WERI-Rb-1 (cell line): ENCODE measurements around the gene ATP10A.

ENCODE experiments used
- DNase-seq: peaks from one replicate; pipeline ENCODE4 v3.0.0-alpha.2; 2020
- H3K27ac ChIP-seq: fragments of 250-450 bp; sonication (Bioruptor Pico); 2 replicates; pipeline ENCODE4 v1.5.1; 2020; ENCODE audit warnings: mild to moderate bottlenecking, moderate library complexity
- H3K27me3 ChIP-seq: fragments of 250-450 bp; sonication (Bioruptor Pico); 2 replicates; pipeline ENCODE4 v1.5.1; 2021; ENCODE audit warnings: mild to moderate bottlenecking, low read depth, moderate library complexity; ENCODE audit not compliant: insufficient read depth, severe bottlenecking
- H3K36me3 ChIP-seq: fragments of 250-450 bp; sonication (Bioruptor Pico); 2 replicates; pipeline ENCODE4 v1.5.1; 2020; ENCODE audit warnings: mild to moderate bottlenecking, moderate library complexity
- H3K4me3 ChIP-seq: 2 replicates; pipeline ENCODE4 v1.5.1; 2011; ENCODE audit warnings: low read depth, mild to moderate bottlenecking, control low read depth, low read length
- H3K9me3 ChIP-seq: fragments of 250-450 bp; sonication (Bioruptor Pico); 2 replicates; pipeline ENCODE4 v1.5.1; 2021; ENCODE audit warnings: mild to moderate bottlenecking, moderate library complexity; ENCODE audit not compliant: severe bottlenecking
- CTCF ChIP-seq: IDR thresholded peaks from 2 replicates; pipeline ENCODE4 v1.5.1; 2011; ENCODE audit warnings: low read depth, mild to moderate bottlenecking, control low read depth, inconsistent platforms, low read length

ATP10A gene

DNA sequence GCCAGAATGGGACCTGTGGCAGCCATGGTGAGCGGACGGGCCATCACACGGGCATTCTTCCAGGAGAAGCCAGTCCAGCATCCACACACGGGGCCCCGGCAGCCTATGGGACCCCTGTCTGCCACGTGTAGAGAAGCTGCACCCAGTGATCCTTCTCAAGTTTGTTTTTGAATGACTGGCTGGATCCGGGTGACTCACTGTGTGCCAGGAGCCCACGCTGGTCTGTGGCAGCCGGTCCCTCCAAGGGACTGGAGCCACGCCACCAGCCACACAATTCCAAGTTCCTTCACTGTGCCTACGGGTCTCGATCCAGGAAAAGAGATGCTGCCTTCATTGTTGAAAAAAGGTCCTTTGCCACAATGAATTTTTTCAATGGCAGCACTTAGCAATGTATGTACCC lies 58.1 kb downstream of the ATP10A start:
- no peaks in the 10 kb centered on the region for H3K27me3 ChIP-seq
- H3K36me3 ChIP-seq, result no peaks in the 10 kb centered on the region
- no peak for TF ChIP-seq CTCF
- DNase-seq, result no peak
- no peak overlapping the region for H3K27ac ChIP-seq
- no peak overlapping the region for H3K4me3 ChIP-seq
- H3K9me3 ChIP-seq, result no peaks in the 10 kb centered on the region

DNA sequence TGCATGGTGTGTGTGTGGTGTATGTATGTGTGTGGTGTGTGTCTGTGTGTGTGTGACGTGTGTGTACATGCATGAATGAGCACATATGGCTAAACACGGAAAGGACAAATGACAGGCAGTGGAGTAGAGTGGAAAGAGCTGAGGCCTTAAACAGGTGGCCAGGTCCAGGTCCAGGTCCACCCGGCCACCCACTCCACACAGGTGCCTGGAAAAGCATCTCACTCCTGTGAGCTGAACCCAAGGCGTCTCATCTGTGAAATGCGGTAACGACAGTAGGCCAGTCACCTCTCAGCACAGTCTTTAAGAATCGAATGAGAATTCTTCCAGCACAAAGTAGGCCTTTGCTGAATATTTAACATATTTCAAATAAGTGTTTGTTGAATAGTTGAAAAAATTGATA lies 58.7 kb downstream of the ATP10A start:
- Histone ChIP-seq H3K36me3 (no peaks in the 10 kb centered on the region), H3K27me3 (no peaks in the 10 kb centered on the region), H3K4me3 (no peak overlapping the region), H3K9me3 (no peaks in the 10 kb centered on the region), H3K27ac (no peak overlapping the region)
- TF ChIP-seq CTCF, result no peak
- DNase-seq, result no peak

GRCh38 chr15:25803541-25803940 lies 59.6 kb downstream of the ATP10A start:
- TF ChIP-seq CTCF, result no peak
- no peaks in the 10 kb centered on the region for H3K27me3 ChIP-seq
- no peaks in the 10 kb centered on the region for H3K9me3 ChIP-seq
- no peak overlapping the region for H3K4me3 ChIP-seq
- no peak overlapping the region for H3K27ac ChIP-seq
- H3K36me3 ChIP-seq, result no peaks in the 10 kb centered on the region
- DNase-seq, result no peak

GRCh38 chr15:25803036-25803435 lies 60.1 kb downstream of the ATP10A start:
- no peak overlapping the region for H3K27ac ChIP-seq
- no peaks in the 10 kb centered on the region for H3K27me3 ChIP-seq
- no peak overlapping the region for H3K4me3 ChIP-seq
- no peaks in the 10 kb centered on the region for H3K36me3 ChIP-seq
- H3K9me3 ChIP-seq, result no peaks in the 10 kb centered on the region
- DNase-seq, result no peak
- TF ChIP-seq CTCF, result no peak

DNA sequence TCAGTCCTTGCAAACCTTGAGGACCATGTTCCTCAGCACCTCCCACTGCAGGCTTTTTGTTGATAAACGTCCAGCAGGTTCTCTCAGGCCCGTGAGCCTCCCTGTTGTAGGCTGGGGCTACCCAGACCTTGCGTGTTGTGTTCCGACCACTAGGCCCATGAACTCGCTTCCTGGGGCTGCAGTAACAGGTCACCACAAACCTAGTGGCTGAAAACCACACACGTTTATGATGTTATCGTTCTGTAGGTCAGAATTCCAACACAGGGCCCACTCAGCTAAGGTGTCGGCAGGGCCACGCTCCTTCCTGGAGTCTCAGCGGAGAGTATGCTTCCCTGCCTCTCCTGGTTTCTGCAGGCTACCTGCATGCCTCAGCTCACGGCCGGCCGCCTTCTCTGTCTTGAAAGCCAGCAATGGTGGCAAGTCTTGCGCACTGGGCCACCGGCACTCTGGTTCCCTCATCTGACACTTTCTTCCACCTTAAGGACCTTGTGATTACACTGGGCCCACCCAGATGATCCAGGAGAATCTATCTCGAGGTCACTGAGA lies 60.8 kb downstream of the ATP10A start:
- DNase-seq, result no peak
- Histone ChIP-seq H3K36me3 (no peaks in the 10 kb centered on the region), H3K9me3 (no peaks in the 10 kb centered on the region), H3K4me3 (no peak overlapping the region), H3K27ac (no peak overlapping the region), H3K27me3 (no peaks in the 10 kb centered on the region)
- no peak for TF ChIP-seq CTCF

GRCh38 chr15:25801586-25802284 lies 61.4 kb downstream of the ATP10A start:
- Histone ChIP-seq H3K27me3 (no peaks in the 10 kb centered on the region), H3K27ac (no peak overlapping the region), H3K36me3 (no peaks in the 10 kb centered on the region), H3K9me3 (no peaks in the 10 kb centered on the region), H3K4me3 (no peak overlapping the region)
- no peak for DNase-seq
- no peak for TF ChIP-seq CTCF
